Liver (tissue), 9 donors: ENCODE measurements around the gene CAT. TPM values are rescaled to one million over a fixed set of nuclear protein-coding genes. Genes with fewer than 3 reads are reported as not detected.
"Not testable (repeated sequence)": the region's sequence is repeated elsewhere in the genome, so short reads cannot be mapped to it uniquely, and the experiment has no call there.

Experiments
- DNase-seq: peaks from one replicate; pipeline ENCODE4 v3.0.0-alpha.2; 2017; ENCODE audit warnings: low spot score
- H3K27ac ChIP-seq, 2 donors: one replicate each; pipeline ENCODE4 v1.7.0; 2013; ENCODE audit warnings: inconsistent platforms in 2 of 2, low read length in 2 of 2, control low read depth in 1 of 2, low read depth in 1 of 2, mild to moderate bottlenecking in 1 of 2
- H3K27me3 ChIP-seq, 4 donors: one replicate each; pipeline versions ENCODE4 v1.6.1 to v1.7.0; 2013; ENCODE audit warnings: low read length in 3 of 4, inconsistent platforms in 1 of 4, mild to moderate bottlenecking in 1 of 4, moderate library complexity in 1 of 4; ENCODE audit not compliant: control insufficient read depth in 4 of 4, insufficient read depth in 4 of 4
- H3K36me3 ChIP-seq, 4 donors: one replicate each; pipeline versions ENCODE4 v1.6.1 to v1.7.0; 2013; ENCODE audit warnings: low read length in 3 of 4, mild to moderate bottlenecking in 3 of 4, low read depth in 1 of 4, moderate library complexity in 1 of 4; ENCODE audit not compliant: control insufficient read depth in 4 of 4, insufficient read depth in 3 of 4
- H3K4me1 ChIP-seq, 4 donors: one replicate each; pipeline versions ENCODE4 v1.6.1 to v1.7.0; 2013; ENCODE audit warnings: low read length in 3 of 4, mild to moderate bottlenecking in 3 of 4, moderate library complexity in 1 of 4; ENCODE audit not compliant: control insufficient read depth in 4 of 4, insufficient read depth in 4 of 4
- H3K4me3 ChIP-seq, 3 donors: one replicate each; pipeline versions ENCODE4 v1.6.1 to v1.7.0; 2013; ENCODE audit warnings: low read length in 3 of 3, control low read depth in 1 of 3, low read depth in 1 of 3, mild to moderate bottlenecking in 1 of 3
- H3K9ac ChIP-seq, 2 donors: one replicate each; pipeline ENCODE4 v1.7.0; 2013; ENCODE audit warnings: low read length in 2 of 2, mild to moderate bottlenecking in 2 of 2, moderate library complexity in 2 of 2, control low read depth in 1 of 2, low read depth in 1 of 2
- H3K9me3 ChIP-seq, 4 donors: one replicate each; pipeline versions ENCODE4 v1.6.1 to v1.7.0; 2013; ENCODE audit warnings: low read length in 3 of 4; ENCODE audit not compliant: control insufficient read depth in 4 of 4
- ATF3 ChIP-seq: IDR thresholded peaks from 2 replicates; pipeline ENCODE4 v1.6.1; 2016; ENCODE audit warnings: antibody characterized with exemption
- CTCF ChIP-seq: fragments of 150-350 bp; IDR thresholded peaks from 2 replicates; pipeline ENCODE4 v1.5.1; 2017; ENCODE audit warnings: improper control_type of control experiment, low read depth, low read length; ENCODE audit not compliant: missing input control
- EGR1 ChIP-seq, 2 donors: IDR thresholded peaks; 2 replicates each; pipeline ENCODE4 v1.6.1; 2016 to 2018; ENCODE audit warnings: antibody characterized with exemption in 2 of 2, low read depth in 2 of 2
- FOXA1 ChIP-seq: IDR thresholded peaks from 2 replicates; pipeline ENCODE4 v1.6.1; 2016; ENCODE audit warnings: antibody characterized with exemption
- FOXA2 ChIP-seq: IDR thresholded peaks from 2 replicates; pipeline ENCODE4 v1.6.1; 2016; ENCODE audit warnings: antibody characterized with exemption
- GABPA ChIP-seq, 2 donors: IDR thresholded peaks in 1 of 2; conservative IDR thresholded peaks in 1 of 2; 2 replicates each; pipeline ENCODE4 v1.6.1; 2016; ENCODE audit warnings: antibody characterized with exemption in 2 of 2, mild to moderate bottlenecking in 1 of 2, moderate library complexity in 1 of 2
- HNF4A ChIP-seq, 2 donors: conservative IDR thresholded peaks; 2 replicates each; pipeline ENCODE4 v1.6.1; 2016; ENCODE audit warnings: antibody characterized with exemption in 2 of 2, mild to moderate bottlenecking in 2 of 2
- HNF4G ChIP-seq: IDR thresholded peaks from 2 replicates; pipeline ENCODE4 v1.6.1; 2016; ENCODE audit warnings: antibody characterized with exemption
- JUND ChIP-seq, 2 donors: IDR thresholded peaks; 2 replicates each; pipeline ENCODE4 v1.6.1; 2016; ENCODE audit warnings: antibody characterized with exemption in 2 of 2
- MAX ChIP-seq: IDR thresholded peaks from 2 replicates; pipeline ENCODE4 v1.6.1; 2016; ENCODE audit warnings: antibody characterized with exemption
- NR2F2 ChIP-seq: IDR thresholded peaks from 2 replicates; pipeline ENCODE4 v1.6.1; 2016; ENCODE audit warnings: antibody characterized with exemption
- RAD21 ChIP-seq, 2 donors: IDR thresholded peaks; 2 replicates each; pipeline ENCODE4 v1.6.1; 2016; ENCODE audit warnings: antibody characterized with exemption in 2 of 2, mild to moderate bottlenecking in 2 of 2
- REST ChIP-seq: IDR thresholded peaks from 2 replicates; pipeline ENCODE4 v1.6.1; 2016; ENCODE audit warnings: antibody characterized with exemption, mild to moderate bottlenecking
- RXRA ChIP-seq, 2 donors: IDR thresholded peaks; 2 replicates each; pipeline ENCODE4 v1.6.1; 2017 to 2018; ENCODE audit warnings: antibody characterized with exemption in 2 of 2, mild to moderate bottlenecking in 1 of 2
- SP1 ChIP-seq: IDR thresholded peaks from 2 replicates; pipeline ENCODE4 v1.6.1; 2018; ENCODE audit warnings: antibody characterized with exemption, mild to moderate bottlenecking
- TAF1 ChIP-seq: conservative IDR thresholded peaks from 2 replicates; pipeline ENCODE4 v1.6.1; 2016; ENCODE audit warnings: antibody characterized with exemption, mild to moderate bottlenecking
- ZBTB33 ChIP-seq: IDR thresholded peaks from 2 replicates; pipeline ENCODE4 v1.6.1; 2016; ENCODE audit warnings: antibody characterized with exemption
- WGBS: extraction: QIAGEN DNeasy Blood & Tissue Kit; methylation state at CpG from one replicate; pipeline ENCODE4 v1.1.7; 2013; 5-methylcytosine and 5-hydroxymethylcytosine counted together
- polyA plus RNA-seq, 2 donors: library from polyadenylated mRNA; stranded (reverse) in 1 of 2; unstranded in 1 of 2; fragments of 200-250 nt in 1 of 2; fragments of >200 nt in 1 of 2; fragmentation: Nextera tagmentation in 1 of 2; extraction: Ambion mirVana in 1 of 2; gene quantifications; one replicate each; pipeline versions ENCODE4 v1.2.1 to v1.2.3, GENCODE V29; 2013 to 2015
- total RNA-seq, 2 donors: library from RNA; depleted of rRNA; stranded (reverse); fragments of >200 nt; gene quantifications; one replicate each; pipeline ENCODE4 v1.2.3, GENCODE V29; 2014
- donor health status: healthy.
- donor health status: healthy.
- donor health status: healthy.
- donor health status: healthy.
- donor health status: healthy.

Gene CAT
- total and polyA plus RNA-seq, 4 donors = 270 to 620 (median 388) TPM

- Histone ChIP-seq H3K36me3 (no peaks in the 10 kb centered on the region), H3K27me3 (no peaks in the 10 kb centered on the region), H3K9me3 (no peaks in the 10 kb centered on the region), H3K4me1 (peaks cover 1 to 31% (median 18%) of the 10 kb centered on the region in 4 donors), H3K27ac (no peak overlapping the region), H3K9ac (no peak overlapping the region), H3K4me3 (no peak overlapping the region)
- WGBS = 91% methylated on average over 7 of the region's 7 CpGs
- TF ChIP-seq RXRA (IDR thresholded peaks at IDR 0.05) (no peak), SP1 (no peak), ATF3 (no peak), GABPA (IDR thresholded peaks at IDR 0.05 in 1 of 2, conservative IDR thresholded peaks at IDR 0.05 in 1 of 2) (no peak), HNF4G (no peak), RAD21 (IDR thresholded peaks at IDR 0.05) (no peak), MAX (no peak)
- DNase-seq = no peak
These were observed 15.4 kb upstream of the CAT start for GRCh38 chr11:34423300-34423699.

- not testable (repeated sequence) for DNase-seq, H3K4me3 ChIP-seq, H3K36me3 ChIP-seq, H3K27ac ChIP-seq, H3K27me3 ChIP-seq, H3K9ac ChIP-seq, H3K9me3 ChIP-seq
- 82% methylated on average over 2 of the region's 2 CpGs for WGBS
- H3K4me1 ChIP-seq = peaks cover 1 to 29% (median 18%) of the 10 kb centered on the region in 4 donors
These were observed 13.9 kb upstream of the CAT start for GRCh38 chr11:34424826-34425225.

GRCh38 chr11:34425360-34425759 lies 13.4 kb upstream of the CAT start:
- H3K36me3 ChIP-seq = no peaks in the 10 kb centered on the region
- 88% methylated on average over 1 of the region's 1 CpG for WGBS
- H3K9ac ChIP-seq = no peak overlapping the region
- DNase-seq = no peak
- peaks cover 1 to 29% (median 18%) of the 10 kb centered on the region in 4 donors for H3K4me1 ChIP-seq
- no peak for TF ChIP-seq MAX
- no peak for TF ChIP-seq RAD21 (IDR thresholded peaks at IDR 0.05)
- TF ChIP-seq HNF4G = no peak
- no peak for TF ChIP-seq FOXA2
- no peak for TF ChIP-seq NR2F2
- TF ChIP-seq REST = no peak
- no peak for TF ChIP-seq JUND (IDR thresholded peaks at IDR 0.05)
- no peak for TF ChIP-seq HNF4A (conservative IDR thresholded peaks at IDR 0.05)
- TF ChIP-seq TAF1 = no peak
- no peak for TF ChIP-seq FOXA1
- TF ChIP-seq ATF3 = no peak
- TF ChIP-seq RXRA (IDR thresholded peaks at IDR 0.05) = no peak
- no peak for TF ChIP-seq ZBTB33
- no peak for TF ChIP-seq EGR1 (IDR thresholded peaks at IDR 0.05; ENCODE audit: low read depth in 2 of 2)
- TF ChIP-seq CTCF = no peak
- no peaks in the 10 kb centered on the region for H3K27me3 ChIP-seq
- H3K4me3 ChIP-seq = no peak overlapping the region
- H3K9me3 ChIP-seq = no peaks in the 10 kb centered on the region
- H3K27ac ChIP-seq = no peak overlapping the region
